GM18498 (cell line): ENCODE measurements around the gene PWWP2B.
A peak's percentile ranks its signal among the peaks of the same experiment; 100 is the strongest.
"Not testable (repeated sequence)": the region's sequence is repeated elsewhere in the genome, so short reads cannot be mapped to it uniquely, and the experiment has no call there.

Experiments used
- ATAC-seq: cut with Tn5 transposase; IDR thresholded peaks from one replicate; pipeline ENCODE4 v1.9.1; 2021; ENCODE audit warnings: mild to moderate bottlenecking, moderate library complexity; ENCODE audit not compliant: unreplicated experiment

Gene PWWP2B

DNA sequence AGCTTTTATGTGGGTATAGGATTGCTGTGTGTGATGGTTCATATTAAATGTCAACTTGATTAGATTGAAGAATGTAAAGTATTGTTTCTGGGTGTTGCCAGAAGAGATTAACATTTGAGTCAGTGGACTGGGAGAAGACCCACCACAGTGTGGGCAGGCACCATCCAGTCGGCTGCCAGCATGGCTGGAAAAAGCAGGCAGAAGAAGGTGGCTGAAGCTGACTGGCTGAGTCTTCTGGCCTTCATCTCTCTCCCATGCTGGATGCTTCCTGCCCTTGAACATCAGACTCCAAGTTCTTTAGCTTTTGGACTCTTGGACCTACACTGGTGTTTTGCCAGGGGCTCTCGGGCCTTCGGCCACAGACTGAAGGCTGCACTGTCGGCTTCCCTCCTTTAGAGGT is 16.0 kb upstream of the PWWP2B start:
- ATAC-seq: not testable (repeated sequence)

DNA sequence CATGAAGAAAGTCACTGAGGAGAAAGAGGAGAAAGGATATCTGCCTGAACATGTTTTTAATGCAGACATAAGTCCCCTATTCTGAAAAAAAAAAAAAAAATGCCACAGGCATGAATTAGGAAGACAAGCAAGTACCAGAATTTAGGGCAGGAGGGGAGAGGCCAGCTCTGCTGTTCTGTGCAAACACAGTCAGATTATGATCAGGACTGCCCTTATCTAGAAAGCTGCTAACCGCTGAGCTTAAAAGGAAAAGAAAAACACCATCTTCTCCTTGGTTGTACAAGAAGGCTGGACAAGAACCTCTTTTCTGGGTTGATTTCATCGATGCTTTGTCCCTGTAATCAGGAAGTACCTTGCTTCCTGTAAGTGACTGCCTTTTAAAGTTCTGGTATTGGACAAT is 15.3 kb upstream of the PWWP2B start:
- no peak for ATAC-seq

DNA sequence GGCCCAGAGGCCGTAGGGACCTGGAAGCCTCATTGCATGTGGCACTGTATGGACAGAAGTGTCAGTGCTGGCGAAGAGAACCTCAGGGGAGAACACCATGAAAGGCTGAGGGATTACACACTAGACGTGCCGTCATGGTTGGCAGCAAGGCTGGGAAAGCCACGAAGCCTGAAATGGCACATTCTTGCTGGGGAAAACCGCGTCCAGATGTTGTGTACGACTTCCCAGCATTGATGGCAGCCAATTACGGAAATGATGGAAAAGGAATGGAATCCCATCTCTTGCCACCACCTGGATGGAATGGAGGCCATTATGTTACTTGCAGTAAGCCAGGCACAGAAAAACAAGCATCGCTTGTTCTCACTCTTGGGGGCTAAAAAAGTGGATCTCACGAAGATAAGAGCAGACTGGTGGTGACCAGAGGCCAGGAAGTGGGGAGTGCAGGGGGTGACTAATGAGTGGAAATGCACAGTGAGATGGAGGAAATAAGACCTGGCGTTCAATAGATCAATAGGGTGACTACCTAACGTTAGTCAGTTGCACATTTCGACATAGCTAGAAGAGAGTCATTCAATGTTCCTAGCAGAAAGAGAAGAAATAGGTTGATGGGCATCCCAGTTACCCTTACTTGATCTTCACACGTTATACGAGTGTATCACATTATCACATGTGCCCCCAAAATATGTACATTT is 14.6 kb upstream of the PWWP2B start:
- ATAC-seq: no peak

DNA sequence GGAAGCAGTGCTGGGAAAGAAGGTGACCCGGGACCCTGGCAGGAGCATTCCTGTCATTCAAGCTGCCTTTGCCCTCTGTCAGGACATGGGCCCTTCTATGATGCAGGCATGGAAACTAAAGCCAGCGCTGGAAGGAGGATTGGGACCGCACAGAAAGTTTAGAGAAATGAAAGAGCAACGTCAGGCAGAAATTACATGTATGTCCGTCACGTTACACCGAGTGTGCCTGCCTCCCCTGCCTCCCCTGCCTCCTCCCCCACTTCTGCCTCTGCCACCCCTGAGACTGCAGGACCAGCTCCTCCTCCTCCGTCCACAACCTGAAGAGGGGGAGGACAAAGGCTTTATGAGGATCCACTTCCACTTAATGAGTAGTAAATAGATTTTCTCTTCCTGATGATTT is 13.9 kb upstream of the PWWP2B start:
- no peak for ATAC-seq

DNA sequence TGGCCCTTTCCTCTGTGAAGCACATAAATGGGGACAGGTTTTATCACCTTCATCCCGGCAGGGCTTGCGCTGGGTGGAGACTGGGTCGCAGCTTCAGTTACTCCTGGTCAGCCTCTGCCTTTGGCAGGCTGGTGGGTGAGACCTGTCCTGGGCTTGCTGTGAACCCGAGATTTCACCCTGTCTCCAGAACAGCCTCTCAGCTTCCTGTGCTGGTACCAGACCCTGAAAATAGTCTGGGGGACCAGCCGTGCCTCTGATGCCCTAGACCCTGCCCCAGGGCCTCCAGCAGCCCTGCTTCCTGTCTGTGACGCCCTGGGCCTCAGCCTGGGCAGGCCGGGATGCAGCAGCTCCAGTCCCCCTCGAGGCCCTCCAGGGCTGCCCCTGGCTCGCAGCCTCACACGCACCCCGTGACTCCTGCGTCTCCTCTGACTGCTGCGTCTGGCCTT is 13.2 kb upstream of the PWWP2B start:
- ATAC-seq: no peak

DNA sequence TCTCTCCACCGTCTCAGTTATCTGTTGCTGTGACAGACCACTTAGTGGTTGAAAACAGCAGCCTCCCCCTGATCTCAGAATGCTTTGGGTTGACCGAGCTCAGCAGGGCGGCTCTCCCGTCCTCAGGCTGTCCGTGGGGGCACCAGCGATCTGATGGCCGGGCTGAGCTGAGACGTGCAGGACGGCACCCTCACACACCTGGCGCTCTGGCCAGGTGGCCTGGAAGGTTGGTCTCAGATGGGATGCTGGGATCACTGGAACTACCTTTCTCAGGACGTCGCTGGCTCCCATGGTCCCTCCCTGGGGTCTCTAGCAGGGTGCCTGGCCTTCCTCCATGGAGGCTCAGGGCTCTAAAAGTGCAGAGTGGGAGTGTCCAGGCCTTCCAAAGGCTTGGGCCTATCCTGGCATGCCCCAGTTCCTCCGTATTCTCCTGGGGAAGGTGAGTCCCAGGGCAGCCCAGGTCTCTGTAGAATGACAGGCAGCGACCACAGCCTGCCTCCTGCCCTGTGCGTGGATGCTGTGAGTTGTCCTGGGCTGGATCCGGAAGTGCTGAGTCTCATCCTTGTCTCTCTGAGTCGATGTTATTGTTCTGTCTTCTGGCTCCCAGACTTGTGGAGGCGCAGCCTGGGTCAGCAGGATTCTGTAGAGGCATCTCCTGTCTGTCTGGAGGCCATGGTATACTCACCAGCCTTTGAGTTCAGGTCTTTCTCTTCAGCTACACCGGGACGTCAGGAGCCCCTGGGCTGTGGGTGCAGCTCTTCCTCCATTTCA is 12.2 kb upstream of the PWWP2B start:
- ATAC-seq: no peak

DNA sequence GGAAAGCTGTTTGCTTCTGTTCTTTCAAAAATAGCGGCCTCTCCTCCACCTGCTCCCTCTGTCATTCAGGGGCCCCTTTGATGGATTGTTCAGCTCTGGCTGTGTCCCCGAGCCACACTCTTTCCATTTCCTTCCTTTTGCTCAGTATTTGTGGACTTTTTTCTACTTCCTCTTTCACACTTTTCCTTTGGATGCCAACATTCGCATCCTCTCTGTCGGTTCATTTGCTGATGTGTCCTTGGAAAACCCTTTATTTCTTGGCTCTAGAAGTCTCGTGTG is 11.7 kb upstream of the PWWP2B start:
- ATAC-seq: no peak

DNA sequence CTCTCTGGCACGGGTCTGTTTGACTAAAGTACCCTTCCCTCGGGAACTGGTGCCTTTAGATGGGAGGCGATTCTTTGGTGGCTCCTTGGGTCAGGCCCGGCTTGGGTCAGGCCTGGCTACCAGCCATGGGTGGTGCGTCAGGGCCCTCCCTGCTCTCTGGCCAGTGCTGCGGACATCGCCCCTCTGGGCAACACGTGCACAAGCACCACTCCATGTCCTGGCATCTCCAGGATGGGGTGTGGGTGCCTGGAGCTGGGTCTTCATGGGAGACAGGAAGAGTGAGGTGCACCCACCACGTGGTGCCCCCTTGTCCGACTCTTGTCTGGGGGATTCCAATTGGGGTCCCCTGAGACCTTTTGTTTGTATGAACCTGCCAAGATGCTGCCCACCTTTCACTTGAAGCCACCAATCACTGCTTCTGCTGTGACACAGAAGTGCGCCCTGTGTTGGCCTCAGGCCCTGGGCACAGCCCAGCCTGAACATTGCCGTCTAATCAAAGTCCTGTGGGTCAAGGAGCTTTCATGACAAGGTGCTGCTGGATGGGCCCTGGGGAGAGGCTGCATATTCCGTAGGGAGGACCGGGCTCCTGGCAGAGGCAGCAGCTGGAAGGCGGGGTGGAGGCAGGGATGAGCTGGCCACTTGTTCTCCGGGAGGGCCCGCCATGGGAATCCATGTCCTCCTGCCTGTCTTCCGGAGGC is 11.1 kb upstream of the PWWP2B start:
- no peak for ATAC-seq

DNA sequence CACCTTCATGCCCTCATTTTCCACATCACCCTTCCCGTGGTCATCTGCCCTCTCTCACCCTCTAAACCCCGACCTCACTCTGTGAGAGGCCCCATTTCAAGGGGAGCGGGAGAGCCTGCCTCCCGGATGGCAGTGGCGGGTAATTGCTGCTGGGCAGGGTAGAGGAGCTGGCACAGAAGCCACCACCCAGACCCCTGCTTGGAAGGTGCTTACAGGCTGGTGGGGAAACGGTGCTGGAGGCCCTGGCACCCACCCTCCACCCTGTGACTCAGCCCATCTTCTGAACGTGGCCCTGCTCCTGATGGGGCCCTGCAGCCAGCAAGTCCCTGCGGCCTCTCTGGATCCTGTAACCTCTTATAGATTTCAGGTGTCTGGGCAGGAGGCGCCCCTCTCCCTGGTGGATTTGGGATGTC is 10.6 kb upstream of the PWWP2B start:
- ATAC-seq: no peak

DNA sequence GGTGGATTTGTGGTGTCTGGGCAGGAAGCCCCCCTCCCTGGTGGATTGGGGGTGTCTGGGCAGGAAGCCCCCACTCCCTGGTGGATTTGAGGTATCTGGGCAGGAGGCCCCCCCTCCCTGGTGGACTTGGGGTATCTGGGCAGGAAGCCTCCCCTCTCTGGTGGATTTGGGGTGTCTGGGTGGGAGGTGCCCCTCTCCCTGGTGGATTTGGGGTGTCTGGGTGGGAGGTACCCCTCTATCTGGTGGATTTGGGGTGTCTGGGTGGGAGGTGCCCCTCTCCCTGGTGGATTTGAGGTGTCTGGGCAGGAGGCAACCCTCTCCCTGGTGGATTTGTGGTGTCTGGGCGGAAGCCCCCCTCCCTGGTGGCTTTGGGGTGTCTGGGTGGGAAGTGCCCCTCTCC is 10.1 kb upstream of the PWWP2B start:
- not testable (repeated sequence) for ATAC-seq

DNA sequence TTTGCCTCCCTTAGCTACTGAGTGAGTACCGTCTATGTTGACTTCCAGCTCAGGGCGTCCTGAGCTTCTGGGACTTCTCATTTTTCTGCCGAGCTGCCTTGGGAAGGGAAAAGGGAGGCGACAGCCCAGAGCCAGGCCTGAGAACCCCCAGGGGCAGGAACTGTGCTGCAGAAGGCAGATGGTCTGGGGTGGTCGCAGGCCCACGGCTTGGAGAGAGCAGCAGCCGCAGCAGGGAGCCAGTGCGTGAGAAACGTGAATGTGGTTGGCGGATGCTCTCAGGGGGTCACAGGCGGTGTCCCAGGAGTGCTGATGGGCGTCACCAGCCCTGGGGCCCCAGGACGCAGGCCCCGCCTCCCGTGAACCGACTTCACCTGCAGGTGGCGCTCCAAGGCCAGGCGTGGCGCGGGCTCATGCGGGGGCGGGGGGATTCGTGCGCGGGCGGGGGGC is 9.2 kb upstream of the PWWP2B start:
- peak; percentile 62 for ATAC-seq

DNA sequence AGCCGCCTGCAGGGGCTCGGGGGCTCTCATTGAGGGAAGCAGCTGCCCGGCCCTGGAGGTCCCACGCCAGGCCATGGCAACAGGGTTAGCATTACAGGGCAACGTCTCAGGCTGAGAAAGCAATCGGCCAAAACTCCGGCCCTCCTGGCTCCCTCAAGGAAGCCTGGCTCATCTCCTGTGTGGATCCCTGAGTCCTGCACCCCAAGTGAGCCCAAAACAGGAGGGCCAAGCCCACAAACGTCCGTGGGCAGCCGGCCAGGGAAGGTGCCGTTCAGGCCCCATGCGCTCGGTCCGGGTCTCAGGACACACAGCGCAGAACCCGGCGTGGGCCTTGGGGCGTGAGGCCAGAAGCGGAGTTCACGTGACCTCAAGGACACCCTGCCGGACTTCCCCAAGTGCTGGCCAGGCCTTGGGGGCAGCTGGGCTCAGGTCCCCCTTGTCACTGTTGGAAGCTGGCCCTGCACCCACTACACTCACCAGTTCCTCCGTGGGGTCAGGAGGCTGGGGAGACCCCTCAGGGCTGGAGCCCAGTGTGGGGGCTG is 8.0 kb upstream of the PWWP2B start:
- ATAC-seq: no peak

DNA sequence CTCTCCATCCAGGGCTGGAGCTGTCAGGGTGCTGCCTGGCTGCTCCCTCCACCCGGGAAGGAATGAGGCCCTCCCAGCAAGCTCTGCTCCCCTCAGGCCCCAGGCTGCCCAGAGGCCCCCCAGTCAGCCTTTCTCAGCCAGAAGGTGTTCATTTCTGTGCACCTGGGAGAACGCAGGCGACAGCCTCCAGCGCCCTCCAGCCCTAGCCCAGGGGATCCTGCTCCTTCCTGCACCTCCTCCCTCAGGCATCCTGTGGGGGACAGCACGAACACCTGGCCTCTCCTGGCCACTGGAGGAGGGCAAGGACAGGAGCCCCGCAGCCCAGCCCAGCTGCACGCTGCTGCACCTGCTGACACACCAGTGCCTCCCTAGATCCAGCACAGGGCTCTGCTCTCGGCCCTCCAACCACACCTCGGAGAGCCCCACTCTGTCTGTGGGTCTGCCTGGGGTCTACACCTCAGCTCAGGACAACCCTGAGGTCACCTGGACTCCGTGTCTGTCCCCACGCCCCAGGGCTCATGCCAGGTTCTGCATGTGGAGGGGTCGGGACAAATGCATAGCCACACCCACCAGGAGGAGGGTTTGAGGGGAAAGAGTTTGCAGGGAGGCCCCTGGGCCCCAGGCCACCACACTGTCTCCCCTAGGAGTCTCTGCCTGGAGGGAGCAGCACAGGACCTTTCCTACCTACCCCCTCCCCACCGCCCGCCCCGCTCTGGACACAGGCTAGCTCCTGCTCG is 7.4 kb upstream of the PWWP2B start:
- ATAC-seq: no peak

DNA sequence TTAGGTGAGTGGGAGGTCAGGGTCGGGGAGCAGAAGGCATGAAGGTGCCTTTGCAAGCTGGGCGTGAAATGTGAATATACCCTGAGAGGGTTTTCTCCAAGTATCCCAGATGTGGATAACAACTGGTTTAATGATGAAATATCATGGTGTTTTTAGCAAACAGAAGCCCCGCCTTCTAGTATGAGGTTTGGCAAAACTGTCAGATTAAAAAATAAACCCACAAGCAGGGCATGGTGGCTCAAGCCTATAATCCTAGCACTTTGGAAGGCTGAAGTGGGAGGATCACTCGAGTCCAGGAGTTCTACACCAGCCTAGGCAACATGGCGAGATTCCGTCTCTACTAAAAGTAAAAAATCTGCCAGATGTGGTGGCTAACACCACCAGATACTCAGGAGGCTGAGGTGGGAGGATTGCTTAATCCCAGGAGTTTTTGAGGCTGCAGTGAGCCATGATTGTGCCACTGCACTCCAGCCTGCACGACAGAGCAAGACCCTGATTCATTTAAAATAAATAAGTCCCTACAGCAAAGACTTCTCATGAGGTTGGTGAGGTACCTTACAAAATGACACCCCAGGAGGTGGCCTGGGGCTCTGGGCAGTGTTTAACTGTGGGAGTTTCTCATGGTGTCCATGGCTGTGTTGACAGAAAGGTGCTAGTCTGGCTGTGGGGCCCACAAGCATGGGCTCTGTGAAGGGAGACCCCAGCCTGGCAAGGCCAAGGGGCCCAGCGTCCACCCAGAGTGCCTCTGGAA is 6.7 kb upstream of the PWWP2B start:
- no peak for ATAC-seq

DNA sequence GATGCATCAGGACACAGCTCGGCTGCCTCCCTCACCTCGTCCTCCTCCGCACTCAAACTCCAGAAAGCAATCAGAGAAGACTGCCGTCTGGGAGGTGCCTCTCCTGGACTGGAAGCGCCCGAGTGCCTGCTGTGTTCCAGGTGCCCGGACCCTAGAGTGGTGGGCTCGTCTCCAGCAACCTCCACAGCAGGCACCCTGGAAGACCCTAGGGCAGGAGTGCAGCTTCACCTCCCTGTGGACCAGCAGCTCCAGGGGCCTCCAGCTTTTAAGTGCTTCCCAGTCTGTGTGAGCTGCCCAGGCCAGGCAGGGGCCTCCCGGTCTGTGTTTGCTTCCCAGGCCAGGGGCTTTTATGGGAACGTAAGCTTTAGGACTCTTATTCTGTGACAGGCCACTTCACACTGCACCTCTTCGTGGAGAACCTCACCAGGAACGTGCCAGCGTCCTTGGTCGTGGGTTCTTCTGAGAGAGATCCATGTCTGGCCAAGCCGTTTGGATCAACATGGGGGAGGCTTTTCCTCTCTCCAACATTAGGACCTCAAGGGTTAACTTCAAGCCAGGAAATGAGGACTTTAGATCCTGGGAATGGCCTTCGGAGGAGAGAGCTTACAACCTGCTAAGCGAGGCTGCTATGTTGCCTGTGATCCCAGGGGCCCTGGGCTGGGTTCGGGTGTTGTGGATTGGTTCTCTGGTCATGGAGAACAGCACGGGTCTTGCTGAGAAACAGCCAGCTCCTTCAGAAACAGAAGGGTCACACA is 5.9 kb upstream of the PWWP2B start:
- no peak for ATAC-seq

DNA sequence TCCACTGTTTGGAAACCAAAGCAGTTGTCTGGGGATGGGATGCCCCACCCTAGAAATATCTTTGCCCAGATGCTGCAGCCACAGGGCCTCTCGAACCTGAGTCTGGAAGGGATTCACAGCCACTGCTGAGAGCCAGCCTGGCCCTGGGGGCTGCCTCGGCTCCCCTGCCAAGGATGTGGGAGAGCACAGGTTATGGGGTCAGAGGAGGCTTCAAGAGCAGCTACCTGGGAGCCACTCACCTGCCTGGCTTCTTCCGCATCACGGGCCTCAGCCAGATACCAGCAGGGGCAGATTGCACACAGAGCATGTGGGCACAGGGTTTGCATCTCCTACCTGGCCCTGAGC is 5.4 kb upstream of the PWWP2B start:
- ATAC-seq: no peak

DNA sequence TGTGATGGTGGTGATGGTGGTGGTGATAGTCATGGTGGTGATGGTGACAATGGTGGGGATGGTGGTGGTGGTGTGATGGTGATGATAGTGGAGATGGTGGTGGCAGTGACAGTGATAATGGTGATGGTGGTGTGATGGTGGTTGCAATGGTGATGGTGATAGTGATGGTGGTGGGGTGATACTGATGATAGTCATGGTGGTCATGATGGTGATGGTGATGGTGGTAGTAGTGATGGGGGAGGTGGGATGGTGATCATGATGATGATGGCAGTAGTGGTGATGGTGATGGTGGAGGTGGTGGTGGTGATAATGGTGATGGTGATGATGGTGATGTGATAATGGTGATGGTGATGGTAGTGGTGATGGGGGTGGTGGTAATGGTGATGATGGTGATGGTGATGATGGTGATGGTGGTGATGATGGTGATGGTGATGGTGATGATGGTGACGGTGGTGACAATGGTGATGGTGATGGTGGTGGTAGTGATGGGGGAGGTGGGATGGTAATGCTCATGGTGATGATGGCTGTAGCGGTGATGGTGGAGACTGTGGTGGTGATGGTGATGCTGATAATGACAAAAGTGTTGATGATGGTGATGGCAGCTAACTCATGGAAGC is 4.7 kb upstream of the PWWP2B start:
- no peak for ATAC-seq

DNA sequence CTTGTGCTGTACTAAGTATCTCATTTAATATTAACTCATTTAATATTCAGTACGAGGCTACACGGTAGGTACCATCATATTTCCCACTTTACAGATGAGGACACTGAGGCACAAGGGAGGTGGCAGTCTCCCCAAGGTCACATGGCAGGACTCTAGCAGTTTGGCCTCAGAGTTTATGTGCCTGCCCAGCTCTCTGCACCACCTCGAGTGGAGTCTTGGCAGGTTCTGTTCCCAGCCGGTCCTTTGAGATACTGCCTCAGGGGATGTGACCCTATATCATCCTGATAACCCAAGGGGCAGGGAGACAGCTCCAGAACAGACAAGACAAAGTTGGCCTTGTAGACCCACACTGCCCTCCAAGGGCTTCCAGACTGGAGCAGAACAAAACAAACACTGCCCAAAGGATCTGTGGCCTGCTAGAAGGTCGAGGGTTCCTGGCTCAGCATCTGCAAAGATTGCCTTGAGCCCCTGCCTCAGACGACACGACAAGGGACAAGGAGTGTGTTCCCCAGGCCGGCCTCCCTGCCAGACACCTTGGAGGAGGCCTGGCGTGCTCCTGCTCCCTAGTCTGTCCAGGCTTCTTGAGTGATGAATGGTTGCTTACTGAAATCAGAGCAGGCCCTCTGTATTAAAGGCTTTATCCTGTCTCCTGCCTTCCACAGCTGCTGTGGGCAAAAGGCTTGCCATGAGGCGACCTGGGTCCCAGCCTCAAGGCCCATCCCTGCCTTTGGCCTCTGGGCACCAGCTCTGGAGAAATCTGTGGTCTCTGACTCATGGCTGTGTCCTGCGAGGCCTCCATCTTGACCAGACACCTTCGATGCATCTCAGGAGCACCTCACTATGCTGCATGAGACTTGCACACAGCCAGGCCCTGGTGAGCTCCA is 3.9 kb upstream of the PWWP2B start:
- ATAC-seq: no peak
